Medulla oblongata (tissue), 1 donor: ENCODE results near the gene RASGEF1B.
A peak's percentile ranks its signal among the peaks of the same experiment; 100 is the strongest.

ENCODE experiments used
- DNase-seq: peaks from one replicate; pipeline ENCODE4 v3.0.0-alpha.2; 2015; ENCODE audit errors: extremely low spot score

RASGEF1B gene

GRCh38 chr4:81466841-81467671 lies 4.7 kb downstream of the RASGEF1B start:
- peak; percentile 96 for DNase-seq

GRCh38 chr4:81465406-81466340 lies 6.0 kb downstream of the RASGEF1B start:
- DNase-seq, result no peak

GRCh38 chr4:81460834-81461233 lies 10.9 kb downstream of the RASGEF1B start:
- no peak for DNase-seq

GRCh38 chr4:81460191-81460701 lies 11.5 kb downstream of the RASGEF1B start:
- peak; percentile 67 for DNase-seq

GRCh38 chr4:81459228-81459627 lies 12.5 kb downstream of the RASGEF1B start:
- DNase-seq, result no peak

GRCh38 chr4:81457921-81458520 lies 13.7 kb downstream of the RASGEF1B start:
- DNase-seq, result peak; percentile 63

- DNase-seq, result no peak
These were observed 14.4 kb downstream of the RASGEF1B start for GRCh38 chr4:81457345-81457744.

- no peak for DNase-seq
These were observed 15.8 kb downstream of the RASGEF1B start for GRCh38 chr4:81455897-81456296.

- DNase-seq, result no peak
These were observed 16.8 kb downstream of the RASGEF1B start for GRCh38 chr4:81454948-81455347.

- no peak for DNase-seq
These were observed 17.2 kb downstream of the RASGEF1B start for GRCh38 chr4:81454499-81454898.

GRCh38 chr4:81453024-81453423 lies 18.7 kb downstream of the RASGEF1B start:
- DNase-seq, result no peak

- no peak for DNase-seq
These were observed 19.2 kb downstream of the RASGEF1B start for GRCh38 chr4:81452452-81453006.

- no peak for DNase-seq
These were observed 22.7 kb downstream of the RASGEF1B start for GRCh38 chr4:81449015-81449414.

GRCh38 chr4:81447566-81448229 lies 24.0 kb downstream of the RASGEF1B start:
- no peak for DNase-seq

GRCh38 chr4:81446634-81447033 lies 25.1 kb downstream of the RASGEF1B start:
- DNase-seq, result no peak

- DNase-seq, result no peak
These were observed 26.5 kb downstream of the RASGEF1B start for GRCh38 chr4:81445196-81445595.

- no peak for DNase-seq
These were observed 29.1 kb downstream of the RASGEF1B start for GRCh38 chr4:81442484-81443085.

GRCh38 chr4:81440949-81441348 lies 30.8 kb downstream of the RASGEF1B start:
- no peak for DNase-seq

- no peak for DNase-seq
These were observed 34.6 kb downstream of the RASGEF1B start for GRCh38 chr4:81436941-81437574.

GRCh38 chr4:81436096-81436495 lies 35.6 kb downstream of the RASGEF1B start:
- no peak for DNase-seq
